IMR-90 (cell line): Measurements from ENCODE around the gene KCNK7. TPM values are rescaled to one million over a fixed set of nuclear protein-coding genes. Genes with fewer than 3 reads are reported as not detected.

Source experiments
- ATAC-seq: fragments of 200-7000 bp; cut with Tn5 transposase; 2 replicates; pipeline ENCODE4 v1.9.1; 2020; ENCODE audit warnings: low read depth, mild to moderate bottlenecking, moderate library complexity
- BruUV-seq: library from RNA; stranded (reverse); fragments of 400-500 nt; replicated peaks from 2 replicates; lab custom pipeline; 2021; lab: Mats Ljungman, UMichigan
- CTCF ChIA-PET: fragments of 300-600 bp; formaldehyde crosslinking; extraction: SDS; loops from one replicate; lab custom pipeline; 2021; ENCODE audit warnings: antibody characterized with exemption; lab: Yijun Ruan, JAX
- POLR2A ChIA-PET: fragments of 300-600 bp; sonication (Branson Sonifier 250); formaldehyde crosslinking; loops from one replicate; lab custom pipeline; 2022; ENCODE audit warnings: antibody characterized with exemption; ENCODE audit not compliant: unreplicated experiment; lab: Charles Lee
- DNase-seq: peaks from one replicate; pipeline ENCODE4 v3.0.0; 2013
- H2AFZ ChIP-seq: replicated peaks from 2 replicates; pipeline ENCODE3; 2013; ENCODE audit warnings: low read length, mild to moderate bottlenecking; ENCODE audit not compliant: poor library complexity
- H2AK5ac ChIP-seq: 2 replicates; pipeline ENCODE4 v1.6.1; 2013; ENCODE audit warnings: low read depth, low read length, inconsistent platforms
- H2AK9ac ChIP-seq: replicated peaks from 2 replicates; pipeline ENCODE3; 2013; ENCODE audit warnings: mild to moderate bottlenecking, low read depth, low read length, moderate library complexity; ENCODE audit not compliant: poor library complexity
- H2BK120ac ChIP-seq: 2 replicates; pipeline ENCODE4 v1.6.1; 2013; ENCODE audit warnings: low read depth, low read length, inconsistent platforms
- H2BK15ac ChIP-seq: 3 replicates; pipeline ENCODE4 v1.6.1; 2013; ENCODE audit warnings: low read depth, low read length, inconsistent platforms
- H2BK20ac ChIP-seq: 2 replicates; pipeline ENCODE4 v1.6.1; 2013; ENCODE audit warnings: low read depth, mild to moderate bottlenecking, inconsistent platforms, low read length, moderate library complexity
- H2BK5ac ChIP-seq: 2 replicates; pipeline ENCODE4 v1.6.1; 2013; ENCODE audit warnings: mild to moderate bottlenecking, low read depth, low read length, inconsistent platforms; ENCODE audit not compliant: poor library complexity, severe bottlenecking
- H3K14ac ChIP-seq: replicated peaks from 2 replicates; pipeline ENCODE4 v1.6.1; 2013; ENCODE audit warnings: low read depth, low read length, inconsistent platforms
- H3K18ac ChIP-seq: 2 replicates; pipeline ENCODE4 v1.6.1; 2013; ENCODE audit warnings: low read depth, low read length, control low read depth
- H3K23ac ChIP-seq: 2 replicates; pipeline ENCODE4 v1.6.1; 2013; ENCODE audit warnings: low read depth, low read length, inconsistent platforms
- H3K27ac ChIP-seq: 2 replicates; pipeline ENCODE4 v1.5.1; 2013; ENCODE audit warnings: mild to moderate bottlenecking, control low read depth, low read length; ENCODE audit not compliant: insufficient read depth
- H3K27me3 ChIP-seq: 2 replicates; pipeline ENCODE4 v1.6.1; 2013; ENCODE audit warnings: low read length; ENCODE audit not compliant: control insufficient read depth, insufficient read depth
- H3K36me3 ChIP-seq: 2 replicates; pipeline ENCODE4 v1.6.1; 2013; ENCODE audit warnings: low read length, mixed read lengths; ENCODE audit not compliant: control insufficient read depth, insufficient read depth
- H3K4ac ChIP-seq: 2 replicates; pipeline ENCODE4 v1.6.1; 2013; ENCODE audit warnings: low read depth, low read length, inconsistent platforms
- H3K4me1 ChIP-seq: 2 replicates; pipeline ENCODE4 v1.6.1; 2013; ENCODE audit warnings: low read length, mixed read lengths; ENCODE audit not compliant: control insufficient read depth, insufficient read depth
- H3K4me2 ChIP-seq: 2 replicates; pipeline ENCODE4 v1.6.1; 2013; ENCODE audit warnings: low read depth, mild to moderate bottlenecking, control low read depth, low read length, moderate library complexity
- H3K4me3 ChIP-seq: 2 replicates; pipeline ENCODE4 v1.5.1; 2013; ENCODE audit warnings: low read depth, mild to moderate bottlenecking, control low read depth, low read length, moderate library complexity; ENCODE audit not compliant: insufficient read depth
- H3K56ac ChIP-seq: 2 replicates; pipeline ENCODE4 v1.6.1; 2013; ENCODE audit warnings: low read length, inconsistent platforms; ENCODE audit not compliant: insufficient read depth; ENCODE audit errors: extremely low read depth
- H3K79me1 ChIP-seq, 2 experiments: 2 replicates each; pipeline ENCODE4 v1.6.1; 2013; ENCODE audit warnings: low read length in 2 of 2, inconsistent platforms in 1 of 2, low read depth in 1 of 2
- H3K9ac ChIP-seq: 2 replicates; pipeline ENCODE4 v1.6.1; 2013; ENCODE audit warnings: low read depth, low read length, control low read depth
- H3K9me1 ChIP-seq: 2 replicates; pipeline ENCODE4 v1.6.1; 2013; ENCODE audit warnings: low read length, inconsistent platforms; ENCODE audit not compliant: insufficient read depth
- H3K9me3 ChIP-seq: 2 replicates; pipeline ENCODE4 v1.6.1; 2013; ENCODE audit warnings: low read length; ENCODE audit not compliant: control insufficient read depth, insufficient read depth
- H4K20me1 ChIP-seq: 2 replicates; pipeline ENCODE4 v1.6.1; 2013; ENCODE audit warnings: low read length, inconsistent platforms; ENCODE audit not compliant: insufficient read depth
- H4K5ac ChIP-seq: 2 replicates; pipeline ENCODE4 v1.6.1; 2013; ENCODE audit warnings: mild to moderate bottlenecking, low read depth, low read length, control low read depth
- H4K8ac ChIP-seq, 2 experiments: 2 replicates each; pipeline ENCODE4 v1.6.1; 2013; ENCODE audit warnings: low read depth in 2 of 2, low read length in 2 of 2, control low read depth in 1 of 2, inconsistent platforms in 1 of 2
- H4K91ac ChIP-seq: 2 replicates; pipeline ENCODE4 v1.6.1; 2013; ENCODE audit warnings: low read depth, low read length, inconsistent platforms; ENCODE audit not compliant: insufficient read depth
- CEBPB ChIP-seq: IDR thresholded peaks from 2 replicates; pipeline ENCODE4 v1.6.1; 2012; ENCODE audit warnings: low read depth, low read length, improper control_type of control experiment
- MAFK ChIP-seq: IDR thresholded peaks from 2 replicates; pipeline ENCODE4 v1.6.1; 2012; ENCODE audit warnings: low read depth, low read length, improper control_type of control experiment
- RAD21 ChIP-seq: IDR thresholded peaks from 2 replicates; pipeline ENCODE4 v1.6.1; 2012; ENCODE audit warnings: low read length, improper control_type of control experiment
- WGBS, 2 experiments: methylation state at CpG; one replicate each; pipeline versions ENCODE4 v1.1.5 to v1.1.7; 2013; ENCODE audit warnings: missing lambda C conversion rate in 2 of 2; ENCODE audit not compliant: insufficient read length in 1 of 2; ENCODE audit errors: extremely low coverage in 2 of 2; 5-methylcytosine and 5-hydroxymethylcytosine counted together
- dilution Hi-C: fragments of 300-500 bp; cut with HindIII; formaldehyde crosslinking; loops from one replicate; pipeline ENCODE4 v1.14.3; 2018; ENCODE audit warnings: low sequenced_read_pairs; ENCODE audit not compliant: unreplicated experiment
- in situ Hi-C: fragments of 300-500 bp; cut with MboI; formaldehyde crosslinking; loops from 3 replicates; pipeline ENCODE4 v1.14.3; 2019; ENCODE audit warnings: low sequenced_read_pairs, inconsistent platforms, mixed read lengths
- intact Hi-C: fragments of 100-400 bp; cut with micrococcal nuclease; formaldehyde crosslinking; loops from 2 replicates; pipeline ENCODE4 v1.10.0; 2022
- polyA plus RNA-seq, 3 experiments: library from polyadenylated mRNA; depleted of rRNA; stranded (reverse); fragments of >200 nt; gene quantifications; 2 replicates each; pipeline ENCODE4 v1.2.3, GENCODE V29; 2012; ENCODE audit warnings: low replicate concordance in 1 of 3
- total RNA-seq: library from RNA; depleted of rRNA; stranded (reverse); fragments of >200 nt; gene quantifications from 2 replicates; pipeline ENCODE4 v1.2.3, GENCODE V29; 2012

KCNK7 gene
- total and polyA plus RNA-seq, 2 of the 4 experiments (the other 2 are of a cell fraction): 0.09 TPM; not detected in 1

DNA sequence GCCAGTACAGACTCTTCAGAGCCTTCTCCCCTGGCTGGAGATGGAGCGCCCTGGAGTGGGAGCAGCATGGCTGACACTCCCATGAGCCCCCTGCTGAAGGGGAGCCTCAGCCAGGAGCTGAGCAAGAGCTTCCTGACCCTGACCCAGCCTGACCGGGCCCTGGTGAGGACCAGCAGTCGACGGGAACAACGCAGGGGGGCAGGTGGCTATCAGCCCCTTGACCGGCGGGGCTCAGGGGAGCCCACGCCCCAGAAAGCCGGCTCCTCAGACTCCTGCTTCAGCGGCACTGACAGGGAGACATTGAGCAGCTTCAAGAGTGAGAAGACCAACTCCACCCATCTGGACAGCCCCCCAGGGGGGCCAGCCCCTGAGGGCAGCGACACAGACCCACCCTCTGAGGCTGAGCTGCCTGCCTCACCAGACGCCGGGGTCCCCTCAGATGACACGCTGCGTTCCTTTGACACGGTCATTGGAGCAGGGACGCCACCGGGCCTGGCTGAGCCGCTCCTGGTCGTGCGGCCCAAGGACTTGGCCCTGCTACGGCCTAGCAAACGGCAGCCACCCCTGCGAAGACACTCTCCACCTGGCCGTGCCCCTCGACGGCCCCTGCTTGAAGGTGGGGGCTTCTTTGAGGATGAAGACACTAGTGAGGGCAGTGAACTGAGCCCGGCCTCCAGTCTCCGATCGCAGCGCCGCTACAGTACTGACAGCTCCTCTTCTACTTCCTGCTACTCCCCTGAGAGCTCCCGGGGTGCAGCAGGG is 22.6 kb upstream of the KCNK7 start (continued):
- no peak for TF ChIP-seq MAFK

DNA sequence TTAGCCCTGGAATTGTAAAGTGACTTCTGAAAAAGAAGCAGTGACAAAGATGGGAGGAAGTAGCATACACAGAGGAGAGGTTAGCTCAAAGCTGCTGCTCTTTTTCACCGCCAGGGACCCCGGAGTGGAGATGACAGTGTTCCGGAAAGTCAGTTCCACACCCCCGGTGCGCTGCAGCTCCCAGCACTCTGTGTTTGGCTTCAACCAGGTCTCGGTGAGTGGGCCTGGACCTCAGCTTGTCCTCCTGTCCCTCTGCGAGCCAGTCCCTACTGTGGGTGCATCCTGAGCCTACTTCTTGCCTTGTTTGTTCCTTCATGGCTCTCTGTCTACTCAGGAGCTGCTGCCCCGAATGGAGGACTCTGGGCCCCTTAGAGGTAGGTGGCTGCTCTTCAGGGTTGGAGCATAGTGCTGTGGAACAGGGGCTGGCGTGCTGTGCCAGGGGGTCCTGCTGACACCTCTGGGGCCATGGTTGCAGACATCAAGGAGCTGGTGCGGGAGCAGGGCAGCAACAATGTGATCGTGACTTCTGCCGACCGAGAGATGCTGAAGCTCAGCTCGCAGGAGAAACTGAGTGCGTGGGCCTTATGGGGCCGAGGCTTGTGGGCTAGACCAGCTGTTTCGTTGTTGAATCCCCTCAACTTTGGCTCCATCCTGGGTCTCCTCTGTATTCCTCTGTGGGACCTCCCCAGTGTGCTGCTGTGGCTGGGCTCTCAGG is 21.7 kb upstream of the KCNK7 start:
- Histone ChIP-seq H3K36me3 (peaks cover 40% of the 10 kb centered on the region; the same call in 1 of the 2 replicates), H4K91ac (no peak overlapping the region), H3K56ac (no peak overlapping the region), H4K8ac (no peak overlapping the region), H3K14ac (no peak overlapping the region), H2BK15ac (no peak overlapping the region), H3K9me1 (0 out of 2 replicates have a peak, but pooled peaks cover 9% of the 10 kb centered on the region), H3K9ac (no peak overlapping the region), H3K18ac (no peak overlapping the region), H2BK20ac (no peak overlapping the region), H3K23ac (no peak overlapping the region), H3K4me2 (no peak overlapping the region; the same call in 1 of the 2 replicates), H2AK9ac (peak overlapping the region; percentile 45), H2AK5ac (no peak overlapping the region), H3K9me3 (no peaks in the 10 kb centered on the region), H3K4ac (no peak overlapping the region), H4K20me1 (peaks cover 21% of the 10 kb centered on the region), H2BK120ac (no peak overlapping the region), H3K4me1 (peaks cover 13% of the 10 kb centered on the region), H3K27me3 (no peaks in the 10 kb centered on the region), H3K79me1 (peaks cover 7 to 55% of the 10 kb centered on the region in 2 experiments), H2BK5ac (no peak overlapping the region), H3K4me3 (no peak overlapping the region), H3K27ac (no peak overlapping the region), H2AFZ (no peak overlapping the region), H4K5ac (no peak overlapping the region)
- TF ChIP-seq RAD21: no peak
- TF ChIP-seq CEBPB: no peak
- WGBS, 2 experiments: 94% methylated on average over 12 of the region's 17 CpGs; no CpG with 5 or more reads in 1 of the 2 experiments
- no TSS peak for BruUV-seq
- ChIA-PET CTCF (no interaction called here), POLR2A (no interaction called here)
- no peak for DNase-seq
- intact Hi-C loops: no loop called here
- in situ Hi-C loops: no loop called here
- ATAC-seq: no peak
- dilution Hi-C loops: no loop called here
